Fibroblast of pulmonary artery (primary cell): ENCODE results near the gene HIPK1.

Experiments used
- DNase-seq: peaks from one replicate; pipeline ENCODE4 v3.0.0-alpha.2; 2010; ENCODE audit warnings: low read depth
- H3K4me3 ChIP-seq: replicated peaks from 2 replicates; pipeline ENCODE4 v1.5.1; 2011; ENCODE audit warnings: low read depth, mild to moderate bottlenecking, control low read depth, low read length, moderate library complexity
- CTCF ChIP-seq: IDR thresholded peaks from 2 replicates; pipeline ENCODE4 v1.5.1; 2011; ENCODE audit warnings: mild to moderate bottlenecking, control low read depth, low read length, inconsistent platforms; ENCODE audit errors: missing control alignments

The HIPK1 gene

GRCh38 chr1:113928187-113928930 is 765 bp upstream of the HIPK1 start:
- TF ChIP-seq CTCF: no peak
- peak overlapping the region; percentile 97 for H3K4me3 ChIP-seq
- no peak for DNase-seq

DNA sequence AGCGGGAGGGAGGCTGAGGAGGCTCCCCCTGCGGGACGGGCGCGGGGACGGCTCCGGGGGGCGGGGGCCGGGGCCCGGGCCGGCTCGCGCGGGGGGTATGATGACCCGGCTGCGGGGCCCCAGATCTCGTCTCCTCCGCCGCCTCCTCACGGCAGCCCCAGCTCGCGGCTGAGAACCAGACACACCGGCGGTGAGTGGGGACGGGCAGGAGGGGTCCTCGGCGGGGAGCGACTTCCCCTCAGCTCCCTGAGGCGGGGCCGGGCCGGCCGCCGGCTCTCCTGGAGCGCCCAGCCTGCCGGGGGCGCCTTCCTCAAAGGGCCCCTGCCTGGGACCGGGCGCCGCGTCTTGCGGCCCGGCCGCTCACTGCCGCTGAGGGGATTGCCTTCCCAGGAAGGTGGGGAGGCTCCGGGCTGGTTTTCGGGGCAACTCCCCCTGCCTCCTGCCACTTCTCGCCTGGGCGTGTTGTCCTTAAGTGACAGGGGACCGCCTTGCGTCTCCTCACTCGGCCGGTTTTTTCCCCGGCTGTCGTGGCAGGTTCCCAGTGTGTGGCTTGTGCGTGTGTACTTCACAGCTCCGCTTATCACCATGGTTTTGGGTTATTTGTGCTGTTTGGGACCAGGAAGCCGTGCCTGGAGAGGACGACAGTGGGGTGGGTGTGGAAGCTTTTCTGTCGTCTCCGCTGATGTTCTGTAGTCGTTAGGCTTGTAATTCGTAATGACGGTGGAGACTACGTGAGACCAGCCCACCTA is 800 bp downstream of the HIPK1 start:
- peak overlapping the region; percentile 97 for H3K4me3 ChIP-seq
- DNase-seq: peak; percentile 44
- no peak for TF ChIP-seq CTCF

DNA sequence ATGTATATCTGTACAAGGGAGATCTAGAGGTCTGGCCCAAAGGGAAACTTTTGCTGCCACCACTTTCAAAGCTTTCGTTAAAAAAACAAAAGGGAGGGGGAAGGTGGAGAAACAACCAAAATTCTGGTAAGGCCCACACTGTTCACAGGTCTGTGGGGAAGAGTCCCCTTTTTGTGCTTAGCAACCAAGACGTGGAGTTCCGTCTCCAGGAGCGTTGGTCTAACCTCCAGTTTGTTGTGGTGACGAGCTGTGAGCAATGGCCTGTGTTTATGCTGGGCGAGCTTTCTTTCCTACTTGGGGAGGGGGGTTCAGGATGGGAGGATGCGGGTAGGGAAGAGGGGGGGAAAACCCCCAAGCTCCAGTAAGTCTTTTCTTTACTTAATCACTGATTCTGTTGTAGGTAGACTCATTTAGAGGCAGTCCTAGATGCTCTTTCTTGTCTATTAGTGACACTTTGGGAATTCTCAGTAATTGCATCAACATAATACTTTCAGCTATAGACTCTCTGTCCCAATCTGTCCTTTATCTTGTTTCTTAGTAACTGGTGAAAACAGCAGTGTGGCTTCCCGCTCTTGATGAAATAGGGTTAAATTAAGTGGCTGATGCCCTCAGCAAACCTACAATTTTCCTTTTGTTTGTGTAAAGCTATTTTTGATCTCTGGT is 1.5 kb downstream of the HIPK1 start:
- TF ChIP-seq CTCF: no peak
- DNase-seq: peak; percentile 77

GRCh38 chr1:113931451-113931851 is 2.3 kb downstream of the HIPK1 start:
- peak; percentile 57 for DNase-seq
- peak overlapping the region; percentile 97 for H3K4me3 ChIP-seq
- no peak for TF ChIP-seq CTCF

More for the DNA sequence above, 1.5 kb downstream of the HIPK1 start:
- H3K4me3 ChIP-seq: peak overlapping the region; percentile 97

DNA sequence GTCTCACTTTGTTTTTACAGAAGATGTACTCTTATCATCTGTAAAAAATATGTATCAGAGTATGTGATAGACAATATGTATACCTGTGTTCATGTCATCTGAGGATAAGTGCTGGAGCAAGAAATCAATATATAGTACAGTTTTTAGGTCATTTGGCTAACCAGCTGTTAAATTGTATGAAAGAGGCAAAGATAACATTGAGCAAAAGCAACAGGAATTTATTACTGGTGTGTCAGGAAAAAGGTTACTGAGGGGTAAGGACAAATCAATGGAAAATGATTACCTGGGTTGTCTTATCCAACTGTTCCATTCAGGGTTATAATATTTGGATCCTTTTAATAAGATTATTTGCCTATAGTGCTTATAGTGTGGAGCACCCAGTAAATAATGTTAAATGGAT is 4.9 kb downstream of the HIPK1 start:
- no peak for TF ChIP-seq CTCF
- DNase-seq: no peak
- no peak overlapping the region for H3K4me3 ChIP-seq

DNA sequence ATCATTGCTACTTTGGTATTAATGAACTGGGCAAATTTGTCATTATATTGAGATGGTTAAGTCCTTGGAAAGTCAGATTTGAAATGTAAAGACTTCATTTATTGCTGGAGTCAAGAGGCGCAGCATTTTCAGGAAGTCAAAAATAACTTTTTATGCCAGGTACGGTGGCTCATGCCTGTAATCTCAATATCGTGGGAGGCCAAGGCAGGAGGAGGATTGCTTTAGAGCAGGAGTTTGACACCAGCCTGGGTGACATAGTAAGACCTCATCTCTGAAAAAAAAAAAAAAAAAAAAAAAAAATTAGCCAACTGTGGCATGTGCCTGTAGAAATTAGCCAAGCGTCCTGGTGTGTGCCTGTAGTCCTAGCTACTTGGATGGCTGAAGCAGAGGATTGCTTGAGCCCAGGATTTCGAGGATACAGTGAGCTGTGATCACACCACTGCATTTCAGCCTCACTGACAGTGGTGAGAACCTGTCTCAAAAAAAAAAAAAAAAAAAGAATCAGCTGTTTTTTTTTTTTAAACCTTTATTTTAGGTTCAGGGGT is 5.5 kb downstream of the HIPK1 start:
- H3K4me3 ChIP-seq: no peak overlapping the region
- DNase-seq: no peak
- no peak for TF ChIP-seq CTCF
